Suppressor macrophage treated with lipopolysaccharide for 1 hour (primary cell): Measurements from ENCODE around the gene GNPTAB.

Source experiments
- DNase-seq, 3 donors: peaks; one replicate each; pipeline ENCODE4 v3.0.0-alpha.2; 2020 to 2022

GNPTAB gene

DNA sequence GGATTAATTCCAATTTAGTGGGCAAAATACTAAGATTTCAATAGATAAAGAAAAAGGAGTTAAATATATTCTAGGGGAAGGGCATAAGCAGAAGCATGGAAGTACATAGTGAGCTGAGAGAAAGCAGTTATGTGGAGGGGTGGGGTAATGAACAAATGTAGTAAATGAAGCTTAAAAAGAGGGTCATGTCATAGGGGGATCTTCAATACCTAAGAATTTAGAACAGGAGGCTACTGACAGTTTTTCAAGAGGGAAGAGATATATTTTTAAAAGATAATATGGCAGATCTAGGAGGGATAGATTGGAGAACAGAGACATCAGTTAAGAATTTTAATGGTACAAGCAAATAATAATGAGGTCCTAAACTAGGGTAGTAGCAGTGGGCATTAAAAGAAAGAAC, 100.9 kb downstream of the GNPTAB start:
- no peak for DNase-seq

DNA sequence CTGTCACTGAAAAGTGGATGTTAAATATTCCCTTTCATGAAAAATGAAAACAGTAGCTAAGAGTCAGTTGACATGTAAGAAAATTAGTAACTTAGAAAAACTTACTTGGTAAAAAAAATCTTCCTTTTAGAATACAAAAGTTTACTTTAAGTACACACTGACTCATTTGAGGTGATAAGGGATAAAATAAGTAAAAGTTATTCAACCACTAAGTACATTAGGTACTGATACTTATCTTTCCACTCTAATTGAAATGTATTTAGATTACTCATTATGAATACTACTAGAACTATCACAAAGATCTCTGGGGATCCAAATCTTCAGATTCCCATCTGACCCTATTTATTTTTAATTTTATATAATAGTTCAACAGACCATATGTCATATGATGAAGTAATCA, 103.7 kb downstream of the GNPTAB start:
- DNase-seq = no peak

DNA sequence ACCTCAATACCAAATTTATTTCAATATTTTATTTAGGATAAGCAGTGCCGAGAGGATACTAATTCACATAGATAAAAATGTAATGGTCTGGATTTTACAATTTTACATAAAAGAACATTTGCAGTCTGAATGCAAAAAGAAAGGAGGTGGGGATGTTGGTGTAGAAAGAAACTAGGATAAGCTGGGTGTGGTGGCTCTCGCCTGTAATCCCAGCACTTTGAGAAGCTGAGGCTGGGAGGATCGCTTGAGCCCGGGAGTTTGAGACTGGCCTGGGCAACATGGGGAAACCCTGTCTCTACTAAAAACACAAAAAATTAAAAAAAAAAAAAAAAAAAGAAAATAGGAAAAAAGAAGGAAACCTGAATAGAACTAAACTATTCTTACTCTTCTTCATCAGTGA, 108.4 kb downstream of the GNPTAB start:
- no peak for DNase-seq

DNA sequence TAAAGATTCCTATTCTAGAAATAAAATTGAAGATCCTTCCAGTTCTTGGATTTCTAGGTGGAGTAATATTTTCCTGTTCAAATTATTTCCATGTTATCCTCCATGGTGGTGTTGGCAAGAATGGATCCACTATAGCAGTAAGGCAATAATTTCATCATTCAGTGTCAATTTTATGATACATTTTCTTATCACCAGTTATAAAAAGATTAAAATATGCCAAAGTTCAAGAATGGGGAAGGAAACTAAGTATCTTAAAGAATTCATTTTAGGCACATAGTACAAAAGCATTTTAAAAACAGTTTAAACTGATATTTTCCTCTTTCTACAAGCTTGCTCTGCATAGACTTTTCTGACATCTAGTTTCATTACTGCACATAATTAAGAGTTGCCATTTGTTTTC, 110.6 kb downstream of the GNPTAB start:
- no peak for DNase-seq

DNA sequence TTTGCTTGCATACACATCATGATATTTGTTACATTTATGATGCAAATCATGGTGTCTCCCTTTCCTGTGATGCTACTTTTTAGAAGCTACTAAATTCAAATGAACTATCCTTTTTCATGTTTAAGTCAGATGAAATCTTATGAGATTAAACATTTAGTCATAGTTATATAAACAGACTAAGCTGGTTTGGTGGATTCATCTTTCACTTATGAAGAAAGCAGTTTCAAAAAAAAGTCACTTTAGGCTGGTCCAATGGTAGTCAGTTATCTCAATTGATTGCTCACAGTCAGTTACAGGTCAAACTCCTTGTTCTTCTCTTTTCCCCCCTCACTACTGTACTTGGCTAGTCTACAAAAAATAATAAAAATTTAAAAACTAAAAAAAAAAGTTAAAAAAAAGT, 111.2 kb downstream of the GNPTAB start:
- DNase-seq = no peak

DNA sequence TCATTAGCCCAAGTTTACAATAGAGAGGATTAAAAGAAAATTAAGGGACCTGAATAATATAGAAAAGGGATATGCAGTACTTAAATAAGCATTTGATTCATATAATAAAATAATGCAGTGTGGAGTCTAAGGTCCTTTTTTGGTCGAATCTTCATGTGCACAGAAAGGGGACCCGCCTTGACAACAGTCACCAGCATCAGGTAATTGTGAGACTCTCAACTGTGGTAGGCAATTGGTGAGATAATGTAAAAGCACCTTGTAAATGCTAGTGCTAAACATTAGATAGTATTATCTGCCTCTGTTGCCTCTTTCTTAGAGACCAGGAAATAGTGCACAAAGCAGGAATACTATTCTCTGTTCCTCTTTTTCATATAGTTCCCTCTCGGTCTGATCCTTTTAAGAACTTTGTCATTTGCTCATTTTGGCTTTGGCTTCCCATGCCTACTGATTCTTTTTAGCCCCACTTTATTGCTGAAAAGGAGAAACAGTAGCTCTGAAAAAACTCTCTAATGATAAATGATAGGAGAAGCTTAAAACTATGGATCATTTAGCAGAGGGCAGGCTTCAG, 115.8 kb downstream of the GNPTAB start:
- DNase-seq = peak; percentile 29 to 58 (median 57)

DNA sequence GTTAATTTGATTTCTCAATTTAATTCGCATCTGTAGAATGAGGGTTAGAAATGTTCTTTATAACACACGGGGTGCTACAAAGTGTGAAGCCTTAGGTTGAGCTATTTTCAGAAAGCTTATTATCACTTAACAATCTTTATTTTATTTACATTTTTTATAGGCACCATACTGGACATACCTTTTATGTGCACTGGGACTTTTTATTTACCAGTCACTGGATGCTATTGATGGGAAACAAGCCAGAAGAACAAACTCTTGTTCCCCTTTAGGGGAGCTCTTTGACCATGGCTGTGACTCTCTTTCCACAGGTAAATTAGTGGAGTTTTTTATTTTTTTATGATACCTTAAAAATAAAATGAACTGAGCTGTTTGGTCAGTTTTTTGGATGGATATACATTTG, 116.8 kb downstream of the GNPTAB start:
- no peak for DNase-seq

DNA sequence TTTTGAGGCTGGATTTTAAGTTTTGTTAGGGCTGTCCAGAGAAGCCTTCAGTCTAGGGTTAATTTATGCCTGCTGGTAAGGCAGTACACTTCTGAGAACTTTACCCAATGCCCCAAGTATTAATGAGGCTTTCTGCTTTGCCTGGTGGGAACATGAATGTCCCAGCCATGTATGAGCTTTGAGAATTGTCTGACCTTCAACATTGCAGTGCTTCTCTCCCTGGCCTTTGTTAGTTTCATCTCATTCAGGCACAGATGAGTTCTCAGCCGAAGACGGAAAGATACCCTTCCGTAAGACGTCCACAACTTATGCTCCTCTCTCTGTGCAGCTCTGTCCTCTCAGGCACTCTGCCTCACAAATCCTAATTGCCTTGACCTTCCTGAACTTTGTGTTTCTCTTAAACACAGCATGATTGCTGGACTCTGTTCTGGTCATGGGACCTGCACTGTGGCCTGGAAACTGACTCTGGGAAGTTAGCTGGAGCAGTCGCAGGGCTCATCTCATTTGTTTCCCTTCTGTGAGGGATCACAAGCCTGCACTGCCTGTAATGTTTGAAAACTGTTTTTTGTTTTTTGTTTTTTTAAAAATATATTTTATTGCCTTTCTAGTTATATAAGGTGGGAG, 117.6 kb downstream of the GNPTAB start:
- DNase-seq = peak in 2 of 3 donors; percentile 13 to 14

DNA sequence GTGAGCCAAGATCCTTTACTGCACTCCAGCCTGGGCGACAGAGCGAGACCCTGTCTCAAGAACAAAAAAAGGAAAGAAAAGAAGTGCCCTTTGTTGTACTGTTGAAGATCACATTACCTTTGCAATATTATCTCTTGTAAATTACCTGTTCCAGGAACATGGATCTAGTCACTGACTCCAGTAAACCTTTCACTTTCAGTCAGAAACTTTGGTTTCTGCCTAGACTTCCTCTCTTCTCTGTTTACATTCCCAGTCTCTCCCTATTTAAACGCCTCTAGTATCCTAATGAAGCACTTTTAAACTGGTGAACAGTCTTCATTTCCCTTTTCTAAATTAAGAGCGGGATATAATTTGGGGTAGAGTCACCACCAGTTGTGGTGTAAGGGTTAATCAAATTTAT, 120.5 kb downstream of the GNPTAB start:
- DNase-seq = no peak

DNA sequence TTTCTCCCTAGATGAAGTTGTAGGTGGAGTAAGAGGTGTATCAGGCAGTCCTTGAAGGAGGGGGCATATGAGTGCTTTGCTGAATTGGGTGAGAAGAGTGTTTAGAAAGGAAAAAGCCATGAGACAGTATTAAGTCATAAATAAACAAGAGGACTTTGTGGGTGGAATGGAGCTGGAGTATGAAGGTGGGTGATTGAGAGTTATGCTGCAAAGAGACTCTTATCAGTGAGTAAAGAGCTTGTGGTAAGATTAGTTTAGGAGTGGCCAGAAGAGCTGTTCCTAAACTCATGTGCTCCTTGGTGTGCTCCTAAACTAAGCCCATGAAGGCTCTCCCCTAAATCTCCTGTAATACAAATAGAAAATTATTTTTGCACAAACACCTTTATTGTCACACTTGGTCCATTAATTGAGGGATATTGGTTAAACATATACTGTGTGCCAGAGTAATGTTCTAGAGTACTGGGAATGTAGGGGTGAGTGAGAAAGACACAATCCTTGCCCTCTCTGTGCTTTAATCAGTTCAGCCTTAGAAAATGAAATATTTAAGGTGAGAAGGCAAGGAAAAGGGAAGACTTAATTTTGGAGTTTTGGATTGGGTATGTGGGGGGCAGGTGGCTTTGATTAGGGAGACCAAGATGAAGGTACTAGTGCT, 123.5 kb downstream of the GNPTAB start:
- no peak for DNase-seq

DNA sequence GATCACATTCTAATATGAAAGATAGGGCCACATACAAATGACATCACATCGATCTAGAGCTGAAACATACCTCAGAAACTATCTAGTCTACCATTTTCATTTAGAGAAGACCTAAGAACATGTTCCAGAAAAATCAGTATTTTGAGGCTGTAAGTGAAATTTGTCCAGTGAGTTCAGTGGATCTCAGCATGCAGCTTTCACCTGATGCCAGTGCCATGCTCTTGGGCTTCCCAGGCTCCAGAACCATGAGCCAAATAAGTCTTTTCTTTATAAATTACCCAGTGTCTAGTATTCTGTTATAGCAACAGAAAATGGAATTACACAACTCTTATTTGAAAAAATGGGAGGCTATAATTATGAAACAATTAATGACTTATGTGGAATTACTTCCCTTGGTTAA, 124.4 kb downstream of the GNPTAB start:
- no peak for DNase-seq

DNA sequence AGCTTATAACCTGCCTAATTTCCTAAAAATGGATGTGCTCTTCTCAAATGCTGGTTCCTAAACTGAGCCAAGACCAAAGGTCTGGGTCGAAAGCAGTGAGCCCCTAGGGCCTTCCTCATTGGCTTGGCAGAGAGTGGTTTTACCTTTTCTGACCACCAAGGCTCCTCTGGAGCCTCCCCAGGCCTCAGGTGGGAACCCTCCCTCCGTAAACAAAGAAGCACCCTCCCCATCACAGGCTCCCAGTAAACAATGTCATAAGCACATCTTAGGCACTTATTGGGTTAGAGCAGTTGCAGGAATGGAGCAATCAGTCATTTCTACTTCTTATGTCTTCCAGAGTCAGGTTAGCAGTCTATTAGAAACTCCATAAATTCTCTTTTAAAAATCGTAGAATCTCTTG, 127.3 kb downstream of the GNPTAB start:
- DNase-seq = no peak

DNA sequence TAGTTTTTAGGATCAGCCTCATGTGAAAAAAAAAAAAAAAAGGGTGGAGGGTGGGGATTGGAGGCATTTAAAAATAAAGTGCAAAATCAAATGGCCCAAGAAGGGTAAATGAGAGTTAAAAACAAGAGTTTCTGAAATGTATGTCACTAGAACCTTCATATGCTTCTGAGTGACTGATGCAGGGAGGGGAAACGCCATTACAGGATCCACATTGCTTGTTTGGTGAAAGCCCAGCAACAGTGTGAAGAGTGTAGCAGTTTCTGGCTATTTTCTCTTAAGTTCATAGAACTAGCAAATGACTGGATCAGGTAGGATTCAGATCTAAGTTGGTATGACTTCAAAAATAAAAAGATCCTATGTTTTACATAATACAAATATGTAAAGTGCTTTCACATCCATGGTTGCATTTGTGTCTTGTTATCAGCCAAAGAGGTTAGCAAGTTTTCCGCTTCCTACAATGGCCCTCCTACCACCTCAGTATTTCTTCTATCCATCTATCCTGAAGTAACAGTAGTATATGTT, 130.4 kb downstream of the GNPTAB start:
- DNase-seq = no peak

DNA sequence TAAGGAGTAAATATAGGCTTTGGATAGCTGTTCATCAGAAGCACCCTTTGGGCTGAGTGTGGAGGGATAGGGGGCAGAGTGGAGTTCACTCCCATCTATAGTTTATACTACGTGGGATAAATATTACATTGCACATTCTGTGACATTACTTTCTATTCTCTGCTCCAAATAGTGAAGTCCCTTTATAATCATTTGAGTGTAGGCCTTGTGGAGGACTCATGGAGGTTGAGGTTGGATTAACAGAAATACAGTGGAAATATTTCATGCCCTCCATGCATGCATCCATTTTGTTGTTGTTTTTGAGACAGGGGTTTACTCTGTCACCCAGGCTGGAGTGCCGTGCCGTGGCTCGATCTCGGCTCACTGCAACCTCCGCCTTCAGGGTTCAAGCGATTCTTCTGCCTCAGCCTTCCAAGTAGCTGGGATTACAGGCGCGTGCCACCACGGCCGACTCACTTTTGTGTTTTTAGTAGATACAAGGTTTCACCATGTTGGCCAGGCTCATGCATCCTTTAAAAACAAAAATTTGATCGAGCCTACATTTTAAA, 131.9 kb downstream of the GNPTAB start:
- DNase-seq = peak; percentile 19 to 31 (median 21)

DNA sequence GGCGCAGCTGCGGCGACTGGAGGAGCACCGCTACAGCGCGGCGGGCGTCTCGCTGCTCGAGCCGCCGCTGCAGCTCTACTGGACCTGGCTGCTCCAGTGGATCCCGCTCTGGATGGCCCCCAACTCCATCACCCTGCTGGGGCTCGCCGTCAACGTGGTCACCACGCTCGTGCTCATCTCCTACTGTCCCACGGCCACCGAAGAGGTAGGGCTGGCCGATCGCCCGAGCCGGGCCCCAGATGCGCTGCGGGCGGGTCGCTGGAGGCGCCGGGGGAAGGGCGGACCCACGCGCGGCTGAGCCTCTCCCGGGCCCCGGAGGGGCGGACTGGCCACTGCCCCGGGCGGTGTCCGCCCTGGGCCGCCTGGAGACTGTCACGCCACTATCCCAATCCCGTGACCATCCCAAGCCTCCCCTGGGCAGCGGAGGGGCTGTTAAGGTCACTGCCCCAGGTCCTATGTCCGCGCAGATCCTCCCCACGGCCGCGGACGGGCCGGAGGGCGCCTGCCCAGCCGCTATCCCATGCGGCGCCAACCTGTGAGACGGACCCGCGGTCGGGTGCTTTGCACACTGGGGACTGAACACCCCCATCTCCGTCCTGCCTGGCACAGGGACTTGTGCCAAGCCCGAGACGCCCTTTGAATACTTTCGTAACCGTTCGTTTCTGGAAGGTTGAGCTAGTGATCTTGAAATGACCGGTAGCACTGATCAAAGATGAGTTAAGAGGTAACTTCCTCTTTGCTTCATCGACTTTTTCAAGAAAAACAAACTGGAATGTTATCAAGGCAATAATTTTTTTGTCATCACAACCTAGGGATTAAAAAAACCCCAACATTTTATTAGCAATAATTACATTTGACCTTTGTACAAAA, 132.6 kb downstream of the GNPTAB start:
- peak; percentile 38 to 61 (median 43) for DNase-seq

DNA sequence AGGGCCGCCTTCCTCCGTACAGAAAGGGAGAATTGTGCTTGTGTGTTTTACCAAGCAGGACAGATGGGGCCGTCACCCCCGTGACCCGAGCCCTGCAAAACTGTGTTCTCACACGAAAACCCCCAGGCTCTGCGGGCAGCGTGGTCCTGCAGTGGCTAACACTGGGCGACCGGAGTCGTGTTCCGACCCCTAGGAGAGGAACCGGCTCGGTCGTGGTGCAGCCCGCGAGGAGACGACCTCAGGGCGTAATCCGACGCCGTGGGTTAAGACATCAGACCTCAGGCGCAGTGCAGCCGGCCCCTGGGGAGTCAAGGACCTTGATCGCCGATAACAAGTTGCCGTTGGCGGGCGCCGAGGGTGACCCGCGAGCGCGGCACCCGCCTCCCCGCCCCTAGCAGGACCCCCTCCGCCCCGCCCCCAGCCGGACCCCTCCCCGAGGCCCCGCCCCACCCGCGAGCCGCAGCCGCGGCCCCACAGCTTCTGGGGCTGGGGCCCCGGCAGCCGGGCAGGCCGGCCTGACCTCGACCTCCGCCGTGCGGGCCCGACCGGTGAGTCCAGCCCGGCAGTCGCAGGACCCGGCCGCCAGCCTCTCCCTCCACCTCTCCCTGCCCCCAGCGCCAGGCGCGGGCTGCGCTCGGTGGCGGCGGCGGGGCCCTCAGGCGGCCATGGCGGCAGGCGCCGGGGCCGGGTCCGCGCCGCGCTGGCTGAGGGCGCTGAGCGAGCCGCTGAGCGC, 133.4 kb downstream of the GNPTAB start, which contains the start of gene CHPT1:
Gene CHPT1 (plus strand): TSS at position 444 of the 733 bp plus-strand sequence. CDS start 222 bp downstream, at position 666.
- peak; percentile 50 to 78 (median 62) for DNase-seq

DNA sequence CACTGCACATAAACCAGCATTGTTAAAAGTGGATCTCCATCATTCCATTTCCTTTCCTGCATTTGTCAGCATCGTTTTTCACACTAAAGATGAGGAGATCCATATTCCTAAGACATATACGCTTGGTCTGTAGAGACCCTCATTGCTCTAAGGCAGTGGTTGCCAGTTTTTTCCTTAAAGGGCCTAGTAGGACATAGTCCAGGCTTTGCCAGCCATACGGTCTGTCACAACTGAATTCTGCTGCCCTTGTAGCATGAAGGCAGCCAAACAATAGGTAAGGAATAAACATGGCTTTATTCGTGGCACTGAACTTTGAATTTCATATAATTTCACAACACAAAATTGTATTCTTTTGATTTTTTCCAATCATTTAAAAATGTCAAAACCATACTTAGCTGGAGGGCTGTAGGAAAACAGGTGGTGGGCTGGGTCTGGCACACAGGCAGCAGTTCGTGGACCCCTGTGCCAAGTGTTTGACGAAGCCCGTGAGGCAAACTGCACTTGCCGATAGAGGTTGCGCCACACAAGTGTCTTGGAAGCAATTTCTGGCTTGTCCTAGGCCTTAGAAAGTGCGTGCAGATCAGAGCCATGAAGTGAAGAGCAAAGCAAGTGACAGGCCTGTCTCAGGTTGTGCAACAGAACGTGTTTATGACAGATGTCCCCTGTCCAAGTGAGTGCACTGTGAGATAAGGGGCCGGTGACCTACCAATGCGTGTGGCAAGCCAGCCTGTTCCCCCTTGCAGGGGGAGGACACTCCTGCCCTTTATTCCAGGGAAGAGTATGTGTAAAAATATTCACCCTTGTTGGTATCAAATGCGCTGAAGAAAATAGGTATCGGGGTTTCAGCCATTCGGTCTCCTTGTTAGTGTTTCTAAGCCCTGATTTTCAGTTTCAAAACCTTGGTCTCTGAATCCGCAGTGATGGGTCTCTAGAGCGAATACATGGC, 134.2 kb downstream of the GNPTAB start:
- peak; percentile 32 to 34 (median 33) for DNase-seq

DNA sequence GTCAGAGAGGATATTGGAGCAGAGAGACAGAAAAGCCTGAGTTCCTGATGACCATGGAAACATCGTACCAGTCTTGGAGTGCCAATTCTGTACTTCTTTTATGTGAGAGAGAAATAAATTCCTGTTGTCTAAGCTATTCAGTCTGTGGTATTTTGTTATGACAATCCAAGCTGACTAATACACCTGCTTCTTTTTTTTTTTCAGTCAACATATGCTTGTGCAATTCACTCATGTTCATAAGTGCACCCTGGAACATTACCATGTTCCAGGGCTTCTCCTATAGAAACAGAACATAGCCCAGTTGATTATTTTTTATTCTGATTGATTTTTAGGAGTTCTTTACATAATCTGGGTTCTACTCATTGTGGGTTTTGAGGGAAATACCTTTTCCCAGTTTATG, 135.1 kb downstream of the GNPTAB start:
- DNase-seq = peak in 1 of 3 donors; percentile 22
